HG03095 (cell line): Measurements from ENCODE around the gene LY86.

Experiments used
- ATAC-seq: cut with Tn5 transposase; IDR thresholded peaks from one replicate; pipeline ENCODE4 v1.9.1; 2021; ENCODE audit warnings: moderate library complexity; ENCODE audit not compliant: unreplicated experiment

Gene LY86

GRCh38 chr6:6619021-6619794 lies 30.7 kb downstream of the LY86 start:
- ATAC-seq: no peak

GRCh38 chr6:6620766-6621425 lies 32.4 kb downstream of the LY86 start:
- no peak for ATAC-seq

- ATAC-seq: no peak
These were observed 34.0 kb downstream of the LY86 start for GRCh38 chr6:6622501-6622900.

GRCh38 chr6:6623553-6623952 lies 35.0 kb downstream of the LY86 start:
- no peak for ATAC-seq

- ATAC-seq: no peak
These were observed 35.9 kb downstream of the LY86 start for GRCh38 chr6:6624269-6624990.

GRCh38 chr6:6626187-6626586 lies 37.7 kb downstream of the LY86 start:
- no peak for ATAC-seq

GRCh38 chr6:6629402-6629801 lies 40.9 kb downstream of the LY86 start:
- ATAC-seq: no peak

- no peak for ATAC-seq
These were observed 42.5 kb downstream of the LY86 start for GRCh38 chr6:6631053-6631452.

GRCh38 chr6:6631534-6632276 lies 43.2 kb downstream of the LY86 start:
- no peak for ATAC-seq

GRCh38 chr6:6633898-6634734 lies 45.6 kb downstream of the LY86 start:
- no peak for ATAC-seq

- no peak for ATAC-seq
These were observed 46.2 kb downstream of the LY86 start for GRCh38 chr6:6634735-6635075.

GRCh38 chr6:6635291-6635690 lies 46.8 kb downstream of the LY86 start:
- peak; percentile 54 for ATAC-seq

GRCh38 chr6:6635869-6636268 lies 47.3 kb downstream of the LY86 start:
- peak; percentile 63 for ATAC-seq

GRCh38 chr6:6639572-6639971 lies 51.1 kb downstream of the LY86 start:
- no peak for ATAC-seq

GRCh38 chr6:6640926-6641325 lies 52.4 kb downstream of the LY86 start:
- no peak for ATAC-seq

- ATAC-seq: peak; percentile 91
These were observed 54.9 kb downstream of the LY86 start for GRCh38 chr6:6643398-6643797.

GRCh38 chr6:6645261-6645917 lies 56.9 kb downstream of the LY86 start:
- no peak for ATAC-seq

GRCh38 chr6:6646384-6646783 lies 57.9 kb downstream of the LY86 start:
- ATAC-seq: no peak

GRCh38 chr6:6646859-6647258 lies 58.3 kb downstream of the LY86 start:
- no peak for ATAC-seq
